GM12865 (cell line): ENCODE data around the gene TRIM61.
"Not testable (repeated sequence)": the region's sequence is repeated elsewhere in the genome, so short reads cannot be mapped to it uniquely, and the experiment has no call there.

Experiments used
- DNase-seq: peaks from one replicate; pipeline ENCODE4 v3.0.0; 2010; ENCODE audit warnings: low read depth
- H3K4me3 ChIP-seq: 2 replicates; pipeline ENCODE4 v1.5.1; 2011; ENCODE audit warnings: mild to moderate bottlenecking, low read depth, low read length, control low read depth
- TF ChIP-seq, protein P1 (sequence below): IDR thresholded peaks from 2 replicates; pipeline ENCODE4 v1.5.1; 2011; ENCODE audit warnings: low read length, control low read depth, low read depth, inconsistent platforms; ENCODE audit not compliant: insufficient read depth; ENCODE audit errors: missing control alignments

TRIM61 gene

DNA sequence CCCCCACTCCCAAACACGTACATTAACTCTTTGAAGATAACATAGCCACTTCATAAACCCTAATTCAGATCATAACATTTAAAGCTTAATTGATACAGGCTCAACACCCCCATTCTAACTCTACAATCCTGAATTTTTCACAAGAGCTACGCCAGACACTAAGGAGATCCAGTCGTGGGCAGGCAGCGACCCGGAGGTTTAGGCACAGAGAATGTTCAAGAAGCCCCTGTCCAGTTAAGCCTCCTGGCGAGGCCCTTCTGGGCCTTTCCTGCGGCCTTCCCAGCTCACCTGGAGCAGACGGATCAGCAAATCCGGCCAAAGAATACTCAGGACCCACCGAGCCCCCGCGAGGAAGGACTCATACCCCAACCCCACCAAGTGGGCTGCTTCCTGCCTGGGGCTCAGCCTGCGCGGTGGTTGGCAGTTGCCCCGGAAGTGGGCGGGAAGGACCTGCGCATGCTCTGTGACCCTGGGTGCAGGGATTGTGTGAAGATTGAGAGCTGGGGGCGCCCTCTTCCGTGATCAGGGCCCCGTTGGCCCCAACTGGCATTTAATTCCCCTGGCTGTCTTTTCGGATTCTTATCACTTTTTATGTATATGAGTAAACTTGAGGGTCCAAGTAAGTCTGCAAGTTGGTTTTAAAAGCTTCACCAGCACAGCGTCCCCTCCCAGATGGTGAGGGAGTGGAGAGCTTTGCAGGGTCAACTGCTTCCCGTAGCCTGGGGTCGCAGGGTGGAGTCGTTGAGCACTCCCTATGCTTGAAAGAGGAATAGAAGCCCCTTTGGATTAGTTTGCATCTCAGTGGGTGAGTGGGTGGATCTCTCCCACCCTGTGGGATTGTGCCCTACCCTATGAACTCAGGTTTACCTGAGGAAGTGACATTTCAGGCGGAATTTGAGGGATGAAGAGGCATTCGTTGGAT, at the start of gene TRIM61:
TSS of gene TRIM61 (minus strand) at position 415 of the 922 bp plus-strand sequence. CDS start 7,655 bp downstream, outside the sequence.
- H3K4me3 ChIP-seq = peak within 1 kb of the TSS; percentile 61
- TF ChIP-seq, protein P1, sequence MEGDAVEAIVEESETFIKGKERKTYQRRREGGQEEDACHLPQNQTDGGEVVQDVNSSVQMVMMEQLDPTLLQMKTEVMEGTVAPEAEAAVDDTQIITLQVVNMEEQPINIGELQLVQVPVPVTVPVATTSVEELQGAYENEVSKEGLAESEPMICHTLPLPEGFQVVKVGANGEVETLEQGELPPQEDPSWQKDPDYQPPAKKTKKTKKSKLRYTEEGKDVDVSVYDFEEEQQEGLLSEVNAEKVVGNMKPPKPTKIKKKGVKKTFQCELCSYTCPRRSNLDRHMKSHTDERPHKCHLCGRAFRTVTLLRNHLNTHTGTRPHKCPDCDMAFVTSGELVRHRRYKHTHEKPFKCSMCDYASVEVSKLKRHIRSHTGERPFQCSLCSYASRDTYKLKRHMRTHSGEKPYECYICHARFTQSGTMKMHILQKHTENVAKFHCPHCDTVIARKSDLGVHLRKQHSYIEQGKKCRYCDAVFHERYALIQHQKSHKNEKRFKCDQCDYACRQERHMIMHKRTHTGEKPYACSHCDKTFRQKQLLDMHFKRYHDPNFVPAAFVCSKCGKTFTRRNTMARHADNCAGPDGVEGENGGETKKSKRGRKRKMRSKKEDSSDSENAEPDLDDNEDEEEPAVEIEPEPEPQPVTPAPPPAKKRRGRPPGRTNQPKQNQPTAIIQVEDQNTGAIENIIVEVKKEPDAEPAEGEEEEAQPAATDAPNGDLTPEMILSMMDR = peak; percentile 39
- peak; percentile 93 for DNase-seq

DNA sequence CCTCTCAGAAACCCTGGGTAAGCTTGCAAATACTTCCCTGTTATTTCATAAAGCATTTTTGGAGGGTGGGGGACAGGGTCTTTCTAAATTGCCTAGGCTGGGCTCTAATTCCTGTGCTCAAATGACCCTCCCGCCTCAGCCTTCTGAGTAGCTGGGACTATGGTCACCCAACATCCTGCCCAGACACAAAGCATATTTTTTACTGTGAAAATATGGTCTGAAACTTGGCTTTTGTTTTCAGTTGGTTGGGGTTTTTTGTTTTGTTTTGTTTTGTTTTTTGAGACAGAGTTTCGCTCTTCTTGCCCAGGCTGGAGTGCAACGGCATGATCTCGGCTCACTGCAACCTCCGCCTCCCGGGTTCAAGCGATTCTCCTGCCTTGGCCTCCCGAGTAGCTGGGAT, 48.3 kb upstream of the TRIM61 start:
- peak; percentile 30 for DNase-seq
- not testable (repeated sequence) for H3K4me3 ChIP-seq

DNA sequence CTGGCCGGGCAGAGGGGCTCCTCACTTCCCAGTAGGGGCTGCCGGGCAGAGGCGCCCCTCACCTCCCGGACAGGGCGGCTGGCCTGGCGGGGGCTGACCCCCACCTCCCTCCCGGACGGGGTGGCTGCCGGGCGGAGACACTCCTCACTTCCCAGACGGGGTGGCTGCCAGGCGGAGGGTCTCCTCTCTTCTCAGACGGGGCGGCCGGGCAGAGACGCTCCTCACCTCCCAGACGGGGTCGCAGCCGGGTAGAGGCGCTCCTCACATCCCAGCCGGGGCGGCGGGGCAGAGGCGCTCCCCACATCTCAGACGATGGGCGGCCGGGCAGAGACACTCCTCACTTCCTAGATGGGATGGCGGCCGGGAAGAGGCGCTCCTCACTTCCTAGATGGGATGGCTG, 42.5 kb upstream of the TRIM61 start:
- not testable (repeated sequence) for DNase-seq

DNA sequence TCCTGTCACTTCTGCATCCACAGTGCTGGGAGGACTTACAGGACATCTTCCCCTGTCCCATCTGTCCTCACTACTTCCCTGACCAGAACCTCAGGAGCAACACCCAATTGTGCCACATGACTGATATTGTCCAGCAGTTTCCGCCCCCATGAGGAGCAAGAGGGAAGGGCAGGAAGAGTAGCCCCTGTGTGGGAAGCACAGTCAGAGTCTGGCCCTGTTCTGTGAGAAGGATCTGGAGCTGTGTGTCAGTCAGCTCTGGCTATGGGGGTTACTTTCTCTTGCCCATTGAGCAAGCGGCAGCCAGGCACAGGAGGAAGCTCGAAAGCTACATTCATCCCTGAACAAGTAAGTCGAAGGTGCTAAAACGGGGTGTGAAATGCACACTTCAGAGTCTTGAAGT, 39.5 kb upstream of the TRIM61 start:
- peak; percentile 41 for DNase-seq
- no peak overlapping the region for H3K4me3 ChIP-seq
- TF ChIP-seq, protein P1 = no peak

More for the DNA sequence above, 42.5 kb upstream of the TRIM61 start:
- H3K4me3 ChIP-seq = not testable (repeated sequence)

DNA sequence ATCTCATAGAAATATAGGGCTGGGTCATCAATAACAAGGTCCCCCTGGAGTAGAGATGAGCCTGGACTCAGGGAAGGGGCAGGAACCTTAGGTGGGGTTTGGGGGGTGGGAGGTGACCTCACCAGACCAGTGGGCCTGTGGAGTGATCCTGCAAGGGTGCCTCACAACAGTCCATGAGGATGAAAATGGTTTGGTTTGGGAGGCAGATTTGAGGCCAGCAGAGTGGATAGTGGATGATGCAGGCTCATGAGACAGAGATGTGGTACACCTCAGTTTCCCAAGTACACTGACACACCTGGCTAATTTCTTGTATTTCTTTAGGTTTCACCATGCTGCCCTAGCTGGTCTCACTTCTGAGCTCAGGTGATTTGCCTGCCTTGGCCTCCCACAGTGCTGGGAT, 36.2 kb upstream of the TRIM61 start:
- DNase-seq = no peak
- H3K4me3 ChIP-seq = no peak overlapping the region
- TF ChIP-seq, protein P1 = no peak

DNA sequence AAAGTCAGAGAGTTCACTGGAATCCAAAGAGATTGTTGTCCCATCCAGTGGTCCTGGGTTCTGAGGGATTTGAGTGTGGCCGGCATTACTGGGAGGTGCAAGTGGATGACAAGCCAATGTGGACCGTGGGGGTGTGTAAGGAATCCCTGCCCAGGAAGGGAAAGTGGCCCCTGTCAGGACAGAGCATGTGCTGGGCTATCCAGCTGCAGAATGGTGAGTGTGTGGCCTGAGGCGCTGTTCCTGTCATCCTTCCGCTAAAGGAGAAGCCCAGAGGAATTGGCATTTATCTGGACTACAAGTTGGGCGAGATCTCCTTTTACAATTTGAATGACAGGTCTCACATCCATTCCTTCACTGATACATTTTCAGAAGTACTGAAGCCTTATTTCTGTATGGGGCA, 33.9 kb upstream of the TRIM61 start:
- TF ChIP-seq, protein P1 = no peak
- DNase-seq = no peak
- no peak overlapping the region for H3K4me3 ChIP-seq

DNA sequence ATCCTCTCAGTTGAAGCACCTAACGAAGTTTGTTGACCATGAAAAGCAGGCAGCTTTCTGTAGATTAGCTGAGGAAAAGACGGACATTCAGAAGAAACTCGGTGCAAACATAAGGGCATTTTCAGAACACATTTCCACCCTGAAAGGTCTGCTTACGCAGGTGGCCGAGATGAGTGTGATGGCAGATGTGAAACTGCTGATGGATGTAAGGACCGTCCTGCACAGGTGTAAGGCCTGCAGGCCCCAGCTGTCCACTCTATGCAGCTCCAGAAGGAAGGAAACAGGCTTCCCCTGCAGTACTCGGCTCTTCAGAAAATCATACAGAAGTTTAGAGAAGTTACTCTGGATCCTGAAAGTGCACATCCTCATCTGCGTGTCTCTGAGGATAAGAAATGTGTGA, 33.5 kb upstream of the TRIM61 start:
- TF ChIP-seq, protein P1 = no peak
- no peak overlapping the region for H3K4me3 ChIP-seq
- DNase-seq = no peak

DNA sequence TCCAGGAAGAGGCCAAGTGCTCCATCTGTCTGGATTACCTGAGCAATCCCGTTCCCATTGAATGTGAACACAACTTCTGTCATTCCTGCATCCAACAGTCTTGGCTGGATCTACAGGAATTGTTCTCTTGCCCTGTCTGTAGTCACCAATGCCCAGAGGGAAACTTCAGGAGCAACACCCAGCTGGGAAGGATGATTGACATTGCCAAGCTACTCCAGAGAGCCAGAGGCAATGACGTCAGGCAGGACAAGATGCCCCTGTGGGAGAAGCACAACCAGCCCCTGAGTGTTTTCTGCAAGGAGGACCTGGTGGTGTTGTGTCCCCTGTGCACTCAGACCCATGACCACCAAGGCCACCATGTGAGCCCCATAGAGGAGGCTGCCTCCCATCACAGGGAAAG, 33.0 kb upstream of the TRIM61 start:
- TF ChIP-seq, protein P1 = no peak
- H3K4me3 ChIP-seq = no peak overlapping the region
- no peak for DNase-seq
